Loucy (cell line): ENCODE results near the gene HIPK1.

Experiments used
- H2AFZ ChIP-seq: fragments of 200-600 bp; sonication (generic); 2 replicates; pipeline ENCODE4 v1.6.0; 2016; ENCODE audit warnings: antibody characterized with exemption, mild to moderate bottlenecking, low read length, moderate library complexity
- H3F3A ChIP-seq: fragments of 200-600 bp; 2 replicates; pipeline ENCODE4 v1.6.0; 2016; ENCODE audit warnings: antibody characterized with exemption, low read depth, mild to moderate bottlenecking
- H3K27me3 ChIP-seq: fragments of 200-600 bp; sonication (generic); 2 replicates; pipeline ENCODE4 v1.6.1; 2014; ENCODE audit warnings: low read length, mild to moderate bottlenecking; ENCODE audit not compliant: insufficient read depth, poor library complexity, severe bottlenecking
- H3K36me3 ChIP-seq: fragments of 200-600 bp; sonication (generic); 2 replicates; pipeline ENCODE4 v1.6.1; 2016; ENCODE audit warnings: low read length; ENCODE audit not compliant: insufficient read depth
- H3K4me1 ChIP-seq: fragments of 200-600 bp; sonication (generic); 2 replicates; pipeline ENCODE4 v1.5.1; 2014; ENCODE audit warnings: low read length, mild to moderate bottlenecking; ENCODE audit not compliant: insufficient read depth, poor library complexity, severe bottlenecking
- H3K4me2 ChIP-seq: fragments of 200-600 bp; sonication (generic); 2 replicates; pipeline ENCODE4 v1.6.0; 2014; ENCODE audit warnings: antibody characterized with exemption, low read length, low read depth, mild to moderate bottlenecking; ENCODE audit not compliant: poor library complexity, severe bottlenecking
- H3K4me3 ChIP-seq: fragments of 200-600 bp; sonication (generic); 2 replicates; pipeline ENCODE4 v1.5.1; 2014; ENCODE audit warnings: low read length, mild to moderate bottlenecking, mixed read lengths; ENCODE audit not compliant: poor library complexity, severe bottlenecking
- H3K79me2 ChIP-seq: fragments of 200-600 bp; sonication (generic); 2 replicates; pipeline ENCODE4 v1.6.1; 2014; ENCODE audit warnings: low read length; ENCODE audit not compliant: insufficient read depth
- H3K9ac ChIP-seq: fragments of 200-600 bp; sonication (generic); 2 replicates; pipeline ENCODE4 v1.6.0; 2014; ENCODE audit warnings: mild to moderate bottlenecking, low read depth, low read length, moderate library complexity; ENCODE audit not compliant: poor library complexity, severe bottlenecking
- H3K9me2 ChIP-seq: fragments of 200-600 bp; sonication (generic); replicated peaks from 2 replicates; pipeline ENCODE4 v1.6.1; 2016; ENCODE audit warnings: low read depth, low read length, mixed read lengths
- H3K9me3 ChIP-seq: fragments of 200-600 bp; sonication (generic); 2 replicates; pipeline ENCODE4 v1.6.1; 2014; ENCODE audit warnings: mild to moderate bottlenecking, antibody characterized with exemption, low read length, low read depth; ENCODE audit not compliant: insufficient read depth
- H4K20me1 ChIP-seq: fragments of 200-600 bp; sonication (generic); 2 replicates; pipeline ENCODE4 v1.6.0; 2014; ENCODE audit warnings: antibody characterized with exemption, low read length, mild to moderate bottlenecking; ENCODE audit not compliant: insufficient read depth, poor library complexity, severe bottlenecking
- CTCF ChIP-seq: fragments of 200-600 bp; sonication (generic); conservative IDR thresholded peaks from 2 replicates; pipeline ENCODE4 v1.5.1; 2014; ENCODE audit warnings: mild to moderate bottlenecking, antibody characterized with exemption, low read length
- EZH2phosphoT487 ChIP-seq: fragments of 200-600 bp; IDR thresholded peaks from 2 replicates; pipeline ENCODE4 v1.6.1; 2018; ENCODE audit warnings: antibody characterized with exemption, mild to moderate bottlenecking, moderate library complexity, borderline replicate concordance

HIPK1 gene

GRCh38 chr1:113999233-113999632 is 70.1 kb downstream of the HIPK1 start:
- Histone ChIP-seq H2AFZ (no peak overlapping the region), H3F3A (no peaks in the 10 kb centered on the region), H3K4me3 (no peak overlapping the region), H3K27me3 (no peaks in the 10 kb centered on the region), H4K20me1 (no peaks in the 10 kb centered on the region), H3K9ac (no peak overlapping the region), H3K4me2 (no peak overlapping the region), H3K79me2 (no peaks in the 10 kb centered on the region), H3K9me3 (peaks cover 7% of the 10 kb centered on the region; the same call in 1 of the 2 replicates), H3K36me3 (no peaks in the 10 kb centered on the region), H3K9me2 (no peaks in the 10 kb centered on the region), H3K4me1 (peaks cover 10% of the 10 kb centered on the region)
- TF ChIP-seq EZH2phosphoT487: no peak
- TF ChIP-seq CTCF: no peak

- no peak overlapping the region for H2AFZ ChIP-seq
- peaks cover 5% of the 10 kb centered on the region; the same call in 1 of the 2 replicates for H3K9me3 ChIP-seq
- no peaks in the 10 kb centered on the region for H3K9me2 ChIP-seq
- no peak overlapping the region for H3K4me3 ChIP-seq
- no peaks in the 10 kb centered on the region for H4K20me1 ChIP-seq
- H3K36me3 ChIP-seq: no peaks in the 10 kb centered on the region
- H3K4me2 ChIP-seq: no peak overlapping the region
- H3K4me1 ChIP-seq: peaks cover 10% of the 10 kb centered on the region
- no peaks in the 10 kb centered on the region for H3F3A ChIP-seq
- TF ChIP-seq CTCF (no peak), EZH2phosphoT487 (no peak)
- no peaks in the 10 kb centered on the region for H3K79me2 ChIP-seq
- no peaks in the 10 kb centered on the region for H3K27me3 ChIP-seq
- no peak overlapping the region for H3K9ac ChIP-seq
Measured at GRCh38 chr1:113999799-114000198, 70.7 kb downstream of the HIPK1 start.

GRCh38 chr1:114000406-114000805 is 71.3 kb downstream of the HIPK1 start:
- Histone ChIP-seq H3K4me1 (peaks cover 10% of the 10 kb centered on the region), H3K9me2 (no peaks in the 10 kb centered on the region)
- TF ChIP-seq EZH2phosphoT487 (no peak), CTCF (no peak)

More at GRCh38 chr1:114000406-114000805, 71.3 kb downstream of the HIPK1 start:
- Histone ChIP-seq H3K4me2 (no peak overlapping the region), H3F3A (no peaks in the 10 kb centered on the region), H3K79me2 (no peaks in the 10 kb centered on the region), H3K9me3 (peaks cover 2% of the 10 kb centered on the region; the same call in 1 of the 2 replicates), H3K27me3 (no peaks in the 10 kb centered on the region), H3K4me3 (no peak overlapping the region), H4K20me1 (no peaks in the 10 kb centered on the region), H3K36me3 (no peaks in the 10 kb centered on the region), H2AFZ (no peak overlapping the region), H3K9ac (no peak overlapping the region)
